HG03457 (cell line): Measurements from ENCODE around the gene SCAMP3.
"Not testable (repeated sequence)": the region's sequence is repeated elsewhere in the genome, so short reads cannot be mapped to it uniquely, and the experiment has no call there.

Experiments used
- ATAC-seq: cut with Tn5 transposase; IDR thresholded peaks from one replicate; pipeline ENCODE4 v1.9.1; 2021; ENCODE audit warnings: moderate number of reproducible peaks; ENCODE audit not compliant: unreplicated experiment

SCAMP3 gene

GRCh38 chr1:155255243-155256007 is 6.7 kb downstream of the SCAMP3 start, which contains the start of gene ENTREP3:
Gene ENTREP3 (minus strand): TSS chr1:155255483. CDS start chr1:155254877, 606 bp downstream.
- no peak for ATAC-seq

GRCh38 chr1:155254714-155255242 is 7.4 kb downstream of the SCAMP3 start:
- no peak for ATAC-seq

GRCh38 chr1:155254228-155254713 is 7.9 kb downstream of the SCAMP3 start:
- ATAC-seq = no peak

GRCh38 chr1:155253797-155254196 is 8.4 kb downstream of the SCAMP3 start:
- no peak for ATAC-seq

- ATAC-seq = no peak
Observed at GRCh38 chr1:155253208-155253607, 9.0 kb downstream of the SCAMP3 start.

- ATAC-seq = no peak
Observed at GRCh38 chr1:155251566-155251965, 10.6 kb downstream of the SCAMP3 start.

- peak; percentile 70 for ATAC-seq
Observed at GRCh38 chr1:155250633-155251449, 11.3 kb downstream of the SCAMP3 start.

GRCh38 chr1:155250246-155250632 is 11.9 kb downstream of the SCAMP3 start:
- ATAC-seq = peak; percentile 12

GRCh38 chr1:155247667-155248553 is 14.2 kb downstream of the SCAMP3 start:
- ATAC-seq = no peak

GRCh38 chr1:155246796-155247195 is 15.4 kb downstream of the SCAMP3 start:
- not testable (repeated sequence) for ATAC-seq

GRCh38 chr1:155245163-155245524 is 17.0 kb downstream of the SCAMP3 start:
- ATAC-seq = no peak

- ATAC-seq = peak; percentile 73
Observed at GRCh38 chr1:155244368-155245162, 17.6 kb downstream of the SCAMP3 start.

- no peak for ATAC-seq
Observed at GRCh38 chr1:155242805-155243358, 19.3 kb downstream of the SCAMP3 start.

GRCh38 chr1:155241841-155242264 is 20.3 kb downstream of the SCAMP3 start:
- ATAC-seq = no peak

GRCh38 chr1:155241069-155241679 is 21.0 kb downstream of the SCAMP3 start:
- no peak for ATAC-seq

- ATAC-seq = no peak
Observed at GRCh38 chr1:155236451-155236850, 25.7 kb downstream of the SCAMP3 start.

GRCh38 chr1:155235375-155235774 is 26.8 kb downstream of the SCAMP3 start:
- ATAC-seq = not testable (repeated sequence)

GRCh38 chr1:155233502-155233901 is 28.7 kb downstream of the SCAMP3 start:
- ATAC-seq = not testable (repeated sequence)
